Body of pancreas (tissue), 4 donors: ENCODE data around the gene MEF2D. TPM values are rescaled to one million over a fixed set of nuclear protein-coding genes. Genes with fewer than 3 reads are reported as not detected.

Source experiments
- ATAC-seq: fragments of 150-250 bp; one replicate; pipeline ENCODE4 v1.9.1; 2016
- DNase-seq, 4 donors: peaks; one replicate each; pipeline ENCODE4 v3.0.0-alpha.2; 2019
- H3K27ac ChIP-seq, 4 donors: fragments of 200-600 bp; sonication (generic); 1 replicate in 3 of 4; 2 replicates in 1 of 4; pipeline versions ENCODE4 v1.5.1 to v1.6.1; 2016 to 2019; ENCODE audit warnings: mild to moderate bottlenecking in 1 of 4, mixed read lengths in 1 of 4, moderate library complexity in 1 of 4
- H3K27me3 ChIP-seq, 2 donors: fragments of 200-600 bp; sonication (generic); one replicate each; pipeline ENCODE4 v1.6.0; 2016; ENCODE audit warnings: mild to moderate bottlenecking in 1 of 2
- H3K36me3 ChIP-seq, 2 donors: fragments of 200-600 bp; sonication (generic); replicated peaks in 1 of 2; 2 replicates each; pipeline ENCODE4 v1.5.1; 2016; ENCODE audit warnings: low read depth in 2 of 2; ENCODE audit not compliant: insufficient read depth in 1 of 2
- H3K4me1 ChIP-seq: fragments of 200-600 bp; sonication (generic); one replicate; pipeline ENCODE4 v1.6.0; 2016
- H3K4me3 ChIP-seq, 2 donors: fragments of 200-600 bp; sonication (generic); 1 replicate in 1 of 2; 2 replicates in 1 of 2; pipeline ENCODE4 v1.5.1; 2016 to 2019
- H3K9me3 ChIP-seq, 3 donors: fragments of 200-600 bp; sonication (generic); 1 replicate in 2 of 3; 2 replicates in 1 of 3; pipeline ENCODE4 v1.5.1; 2016
- POLR2A ChIP-seq, 3 donors: fragments of 450-650 bp; IDR thresholded peaks; one replicate each; pipeline ENCODE4 v1.6.1; 2016; ENCODE audit warnings: antibody characterized with exemption in 3 of 3, mild to moderate bottlenecking in 2 of 3
- WGBS, 2 donors: methylation state at CpG; one replicate each; pipeline ENCODE4 v1.1.5; 2017; 5-methylcytosine and 5-hydroxymethylcytosine counted together
- intact Hi-C: fragments of 100-400 bp; cut with DNase I; formaldehyde crosslinking; loops from one replicate; pipeline ENCODE4 v1.15.1; 2023
- total RNA-seq, 2 donors: library from RNA; depleted of rRNA; stranded (reverse); fragments of >200 nt; gene quantifications; one replicate each; pipeline ENCODE4 v1.1.0, GENCODE V29; 2016
- TF ChIP-seq, protein P1 (sequence below), 7 experiments: fragments of 450-650 bp in 4 of 7; fragments of 200-600 bp in 3 of 7; sonication (generic) in 3 of 7; IDR thresholded peaks; one replicate each; pipeline ENCODE4 v1.5.1; 2016 to 2019; ENCODE audit warnings: antibody characterized with exemption in 7 of 7

Gene MEF2D
- total RNA-seq, 2 donors from 2014 or later, result 15.6 to 18.1 TPM

DNA sequence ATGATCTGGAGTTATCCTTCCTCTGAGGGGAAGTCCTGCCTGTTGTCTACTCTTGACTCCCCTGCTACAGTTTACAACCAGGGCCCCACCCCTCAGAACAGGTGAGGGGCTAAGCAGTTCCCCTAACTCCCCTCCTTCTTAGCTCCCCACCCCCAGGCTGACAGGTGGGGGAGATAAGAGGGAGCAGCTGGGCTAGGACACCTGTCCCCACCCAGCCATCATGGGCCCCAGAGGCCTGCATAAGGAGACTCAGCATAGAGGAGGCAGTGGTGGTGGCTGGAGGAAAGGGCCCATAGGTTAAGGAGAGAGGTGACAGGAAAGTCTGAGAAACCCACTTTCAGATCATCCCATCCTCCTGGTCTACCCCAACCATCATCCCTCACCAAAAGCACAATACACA is 6.8 kb downstream of the MEF2D start:
- Histone ChIP-seq H3K4me3 (no peak overlapping the region), H3K9me3 (no peaks in the 10 kb centered on the region), H3K27ac (peak overlapping the region in 3 of 4 donors; percentile 3 to 63 (median 60)), H3K27me3 (no peaks in the 10 kb centered on the region), H3K36me3 (no peaks in the 10 kb centered on the region), H3K4me1 (peaks cover 100% of the 10 kb centered on the region)
- no peak for TF ChIP-seq POLR2A (IDR thresholded peaks at IDR 0.05)
- TF ChIP-seq, protein P1, sequence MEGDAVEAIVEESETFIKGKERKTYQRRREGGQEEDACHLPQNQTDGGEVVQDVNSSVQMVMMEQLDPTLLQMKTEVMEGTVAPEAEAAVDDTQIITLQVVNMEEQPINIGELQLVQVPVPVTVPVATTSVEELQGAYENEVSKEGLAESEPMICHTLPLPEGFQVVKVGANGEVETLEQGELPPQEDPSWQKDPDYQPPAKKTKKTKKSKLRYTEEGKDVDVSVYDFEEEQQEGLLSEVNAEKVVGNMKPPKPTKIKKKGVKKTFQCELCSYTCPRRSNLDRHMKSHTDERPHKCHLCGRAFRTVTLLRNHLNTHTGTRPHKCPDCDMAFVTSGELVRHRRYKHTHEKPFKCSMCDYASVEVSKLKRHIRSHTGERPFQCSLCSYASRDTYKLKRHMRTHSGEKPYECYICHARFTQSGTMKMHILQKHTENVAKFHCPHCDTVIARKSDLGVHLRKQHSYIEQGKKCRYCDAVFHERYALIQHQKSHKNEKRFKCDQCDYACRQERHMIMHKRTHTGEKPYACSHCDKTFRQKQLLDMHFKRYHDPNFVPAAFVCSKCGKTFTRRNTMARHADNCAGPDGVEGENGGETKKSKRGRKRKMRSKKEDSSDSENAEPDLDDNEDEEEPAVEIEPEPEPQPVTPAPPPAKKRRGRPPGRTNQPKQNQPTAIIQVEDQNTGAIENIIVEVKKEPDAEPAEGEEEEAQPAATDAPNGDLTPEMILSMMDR (IDR thresholded peaks at IDR 0.05), result no peak
- intact Hi-C loops, result no loop called here
- DNase-seq, result no peak
- ATAC-seq, result no peak

DNA sequence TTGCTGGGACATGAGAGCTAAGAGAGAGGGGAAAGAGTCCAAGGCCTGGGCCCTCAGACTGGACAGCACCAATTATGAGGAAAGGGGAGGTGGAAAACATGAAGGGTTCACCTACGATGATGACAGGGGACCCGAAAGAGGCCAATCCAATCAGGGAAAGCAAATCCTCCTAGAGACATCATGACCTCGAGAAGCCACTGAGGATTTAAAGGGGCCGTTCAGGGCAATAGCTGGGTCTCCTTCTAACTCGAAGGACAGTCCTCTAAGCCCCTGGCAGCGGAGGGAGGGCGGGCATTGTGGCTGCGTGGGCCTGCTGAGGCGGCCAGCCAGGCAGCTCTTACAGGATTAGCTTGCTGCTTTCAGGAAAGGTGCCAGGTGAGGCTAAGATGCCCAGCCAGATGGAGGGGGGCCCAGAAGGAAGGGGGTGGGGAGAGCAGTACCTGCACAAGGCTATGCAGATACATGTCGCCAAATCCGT is 7.4 kb downstream of the MEF2D start:
- Histone ChIP-seq H3K27ac (peak overlapping the region in 3 of 4 donors; percentile 3 to 63 (median 60)), H3K27me3 (no peaks in the 10 kb centered on the region), H3K36me3 (no peaks in the 10 kb centered on the region), H3K4me3 (no peak overlapping the region), H3K4me1 (peaks cover 100% of the 10 kb centered on the region), H3K9me3 (no peaks in the 10 kb centered on the region)
- DNase-seq, result peak; percentile 70 to 86 (median 83)
- WGBS, 2 donors, result 12 to 17% methylated on average over 11 of the region's 11 CpGs
- no peak for TF ChIP-seq POLR2A (IDR thresholded peaks at IDR 0.05)
- intact Hi-C loops, result no loop called here
- peak; percentile 47 for ATAC-seq

DNA sequence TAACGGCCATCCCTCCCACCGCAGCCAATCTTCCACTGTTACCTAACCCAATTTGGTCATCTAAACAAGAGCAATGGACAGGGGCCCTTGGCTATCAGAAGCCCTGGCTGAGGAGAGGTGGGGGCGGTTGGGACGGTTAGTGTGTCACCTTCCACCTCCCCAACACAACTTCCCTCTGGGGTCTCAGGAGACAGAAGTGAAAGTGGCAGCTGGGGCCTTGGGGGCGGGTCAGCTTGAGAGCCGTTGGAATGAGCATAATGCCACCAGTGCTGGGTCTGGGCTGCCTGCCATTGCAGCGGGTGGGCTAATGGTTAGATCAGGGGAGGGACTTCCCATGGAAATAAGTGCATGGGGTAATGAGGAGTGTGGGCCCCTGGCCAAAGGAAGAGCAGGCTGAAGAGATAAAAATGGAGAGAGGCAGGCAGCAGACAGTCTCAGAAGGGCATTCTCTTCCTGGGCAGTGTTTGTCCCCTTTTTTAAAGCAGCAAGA is 7.9 kb downstream of the MEF2D start:
- WGBS, 2 donors, result 39 to 47% methylated on average over 7 of the region's 7 CpGs
- DNase-seq (peak in 1 of 4 donors; percentile 41), ATAC-seq (no peak)
- Histone ChIP-seq H3K27me3 (no peaks in the 10 kb centered on the region), H3K27ac (peak overlapping the region in 3 of 4 donors; percentile 3 to 63 (median 60)), H3K4me3 (no peak overlapping the region), H3K36me3 (no peaks in the 10 kb centered on the region), H3K4me1 (peaks cover 100% of the 10 kb centered on the region), H3K9me3 (no peaks in the 10 kb centered on the region)
- TF ChIP-seq POLR2A (IDR thresholded peaks at IDR 0.05), result no peak
- TF ChIP-seq, protein P1 (IDR thresholded peaks at IDR 0.05), result no peak
- intact Hi-C loops, result no loop called here

DNA sequence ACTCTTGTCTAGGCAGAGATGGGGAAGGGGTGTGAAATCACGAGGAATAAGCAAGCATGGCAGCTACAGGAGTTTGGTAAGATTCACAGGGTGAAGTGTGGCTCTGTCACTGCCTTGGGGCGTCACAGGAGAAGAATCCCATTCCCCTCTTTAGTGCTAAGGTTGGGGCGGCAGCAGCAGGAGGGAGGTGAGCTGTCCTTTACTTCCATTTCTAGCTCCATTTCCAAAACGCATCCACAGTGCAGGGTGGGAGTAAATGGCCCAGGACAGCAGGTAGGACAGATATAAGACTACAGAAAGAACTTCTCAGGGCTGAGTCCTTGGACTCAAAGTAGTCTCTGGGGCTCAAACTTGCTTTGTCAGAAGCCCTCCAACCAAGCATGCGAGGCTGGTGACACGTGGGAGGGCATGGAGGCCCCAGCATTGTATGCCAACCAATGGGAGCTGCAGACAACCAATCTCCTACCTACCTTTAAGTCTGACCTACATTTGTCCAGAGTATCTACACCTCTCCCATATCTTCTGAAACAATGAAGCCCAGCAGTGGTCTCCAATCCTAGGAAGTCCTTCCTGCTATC is 8.5 kb downstream of the MEF2D start:
- ATAC-seq (no peak), DNase-seq (no peak)
- H3K27ac ChIP-seq, result peak overlapping the region in 3 of 4 donors; percentile 60 to 71 (median 63)
- no peak overlapping the region for H3K4me3 ChIP-seq
- H3K36me3 ChIP-seq, result no peaks in the 10 kb centered on the region
- H3K9me3 ChIP-seq, result no peaks in the 10 kb centered on the region
- intact Hi-C loops, result no loop called here
- no peaks in the 10 kb centered on the region for H3K27me3 ChIP-seq
- H3K4me1 ChIP-seq, result peaks cover 99% of the 10 kb centered on the region
- TF ChIP-seq, protein P1 (IDR thresholded peaks at IDR 0.05), result no peak
- TF ChIP-seq POLR2A (IDR thresholded peaks at IDR 0.05), result no peak
- WGBS, 2 donors, result 52 to 57% methylated on average over 6 of the region's 6 CpGs

DNA sequence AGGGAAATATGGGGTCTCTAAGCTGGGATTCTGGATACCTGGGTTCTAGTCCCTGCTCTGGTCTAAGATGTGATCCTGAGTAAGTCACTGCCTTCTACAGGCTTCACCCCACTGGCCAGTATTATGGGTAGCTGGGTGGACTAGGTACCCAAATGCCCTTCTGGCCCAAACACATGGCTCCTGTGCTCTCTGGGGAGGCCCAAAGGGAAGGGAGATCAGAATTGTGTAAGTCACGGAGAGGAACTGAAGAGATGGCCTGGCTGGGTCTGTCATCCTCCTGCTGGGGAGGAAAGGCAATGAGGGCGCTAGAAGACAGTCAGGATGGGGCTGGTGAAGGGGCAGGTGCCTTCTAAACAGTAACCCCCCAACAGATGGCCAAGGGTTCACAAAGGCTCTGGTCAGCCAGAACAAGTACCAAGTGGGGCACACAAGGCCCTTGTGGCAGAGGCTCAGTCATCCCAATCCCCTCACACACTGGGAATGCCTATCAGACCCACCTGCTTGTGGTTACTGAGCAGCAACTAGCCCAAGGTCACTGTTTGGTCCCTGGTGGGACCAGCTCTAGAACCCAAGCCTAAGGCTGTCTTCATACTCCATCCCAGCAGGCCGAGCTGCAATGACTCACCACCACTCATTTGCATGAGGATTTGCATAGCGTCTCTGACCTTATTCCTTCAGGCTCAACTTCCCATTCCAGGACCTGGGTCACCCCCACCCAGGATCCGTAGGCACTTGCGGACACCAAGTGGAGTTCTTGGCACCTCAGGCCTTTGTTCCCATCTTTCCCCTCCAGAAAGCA is 9.2 kb downstream of the MEF2D start:
- intact Hi-C loops, result no loop called here
- no peak overlapping the region for H3K4me3 ChIP-seq
- 76 to 85% methylated on average over 6 of the region's 6 CpGs for WGBS, 2 donors
- TF ChIP-seq, protein P1 (IDR thresholded peaks at IDR 0.05), result no peak
- TF ChIP-seq POLR2A (IDR thresholded peaks at IDR 0.05), result no peak
- peaks cover 91% of the 10 kb centered on the region for H3K4me1 ChIP-seq
- DNase-seq, result no peak
- H3K36me3 ChIP-seq, result no peaks in the 10 kb centered on the region
- no peaks in the 10 kb centered on the region for H3K9me3 ChIP-seq
- ATAC-seq, result no peak
- H3K27ac ChIP-seq, result peak overlapping the region in 3 of 4 donors; percentile 60 to 71 (median 63)
- no peaks in the 10 kb centered on the region for H3K27me3 ChIP-seq
